PC-3 (cell line): ENCODE data around the gene CFAP97D2. TPM values are rescaled to one million over a fixed set of nuclear protein-coding genes. Genes with fewer than 3 reads are reported as not detected.

Experiments
- ATAC-seq: fragments of 200-7000 bp; cut with Tn5 transposase; 2 replicates; pipeline ENCODE4 v1.9.1; 2020; ENCODE audit warnings: mild to moderate bottlenecking, moderate library complexity
- BruUV-seq: library from RNA; stranded (reverse); fragments of 400-500 nt; replicated peaks from 2 replicates; lab custom pipeline; 2021; lab: Mats Ljungman, UMichigan
- CTCF ChIA-PET: fragments of 300-600 bp; sonication (Branson Sonifier 250); formaldehyde crosslinking; loops from one replicate; lab custom pipeline; 2022; ENCODE audit warnings: antibody characterized with exemption; lab: Charles Lee
- POLR2A ChIA-PET: fragments of 300-600 bp; sonication (Branson Sonifier 250); formaldehyde crosslinking; loops from one replicate; lab custom pipeline; 2022; ENCODE audit warnings: antibody characterized with exemption; ENCODE audit not compliant: unreplicated experiment; lab: Charles Lee
- DNase-seq: peaks from one replicate; pipeline ENCODE4 v3.0.0-alpha.2; 2015
- H2AFZ ChIP-seq: fragments of 300-600 bp; sonication (generic); 2 replicates; pipeline ENCODE4 v1.6.0; 2016; ENCODE audit warnings: antibody characterized with exemption, low read length
- H3F3A ChIP-seq: fragments of 300-600 bp; sonication (generic); one replicate; pipeline ENCODE4 v1.6.0; 2017; ENCODE audit warnings: antibody characterized with exemption, low read length, control low read depth, mild to moderate bottlenecking; ENCODE audit not compliant: unreplicated experiment
- H3K27ac ChIP-seq: fragments of 300-600 bp; sonication (generic); 2 replicates; pipeline ENCODE4 v1.5.1; 2016; ENCODE audit warnings: mild to moderate bottlenecking, low read length
- H3K27me3 ChIP-seq: fragments of 300-600 bp; sonication (generic); 2 replicates; pipeline ENCODE4 v1.6.1; 2016; ENCODE audit warnings: low read length, mixed read lengths
- H3K36me3 ChIP-seq: fragments of 300-600 bp; sonication (generic); 2 replicates; pipeline ENCODE4 v1.6.1; 2016; ENCODE audit warnings: low read depth, mixed run types, low read length, mixed read lengths
- H3K4me1 ChIP-seq: fragments of 300-600 bp; sonication (generic); 2 replicates; pipeline ENCODE4 v1.5.1; 2016; ENCODE audit warnings: low read length; ENCODE audit not compliant: insufficient read depth
- H3K4me2 ChIP-seq: fragments of 300-600 bp; sonication (generic); 2 replicates; pipeline ENCODE4 v1.6.0; 2016; ENCODE audit warnings: low read length
- H3K4me3 ChIP-seq: fragments of 300-600 bp; sonication (generic); 2 replicates; pipeline ENCODE4 v1.5.1; 2016; ENCODE audit warnings: mild to moderate bottlenecking, low read length, mixed read lengths
- H3K79me2 ChIP-seq: fragments of 300-600 bp; sonication (generic); 2 replicates; pipeline ENCODE4 v1.6.1; 2017; ENCODE audit warnings: low read length, mixed read lengths
- H3K9ac ChIP-seq: fragments of 300-600 bp; sonication (generic); 2 replicates; pipeline ENCODE4 v1.6.0; 2016; ENCODE audit warnings: mild to moderate bottlenecking, low read length
- H3K9me2 ChIP-seq: fragments of 300-600 bp; sonication (generic); replicated peaks from 2 replicates; pipeline ENCODE4 v1.6.1; 2016; ENCODE audit warnings: mixed run types, low read length, mixed read lengths
- H3K9me3 ChIP-seq: fragments of 300-600 bp; sonication (generic); 2 replicates; pipeline ENCODE4 v1.6.1; 2016; ENCODE audit warnings: low read length, mixed read lengths
- H4K20me1 ChIP-seq: fragments of 300-600 bp; sonication (generic); 2 replicates; pipeline ENCODE4 v1.6.1; 2016; ENCODE audit warnings: low read length, mixed read lengths
- CTCF ChIP-seq: fragments of 300-600 bp; sonication (generic); conservative IDR thresholded peaks from 2 replicates; pipeline ENCODE4 v1.5.1; 2017; ENCODE audit warnings: antibody characterized with exemption, low read depth, mild to moderate bottlenecking, low read length
- EZH2 ChIP-seq: fragments of 300-600 bp; sonication (generic); IDR thresholded peaks from one replicate; pipeline ENCODE4 v1.6.1; 2017; ENCODE audit warnings: antibody characterized with exemption, mild to moderate bottlenecking, low read length; ENCODE audit not compliant: unreplicated experiment
- EZH2phosphoT487 ChIP-seq: fragments of 300-600 bp; sonication (generic); IDR thresholded peaks from 2 replicates; pipeline ENCODE4 v1.6.1; 2018; ENCODE audit warnings: mild to moderate bottlenecking, antibody characterized with exemption, low read length, borderline replicate concordance
- intact Hi-C: fragments of 100-400 bp; cut with micrococcal nuclease; formaldehyde crosslinking; loops from 2 replicates; pipeline ENCODE4 v1.9.0; 2023
- total RNA-seq: library from RNA; depleted of rRNA; stranded (reverse); fragments of >200 nt; gene quantifications from 2 replicates; pipeline ENCODE4 v1.2.3, GENCODE V29; 2014

The CFAP97D2 gene
- total RNA-seq, 1 experiment from 2014 or later = not detected

- no peak for DNase-seq
- no TSS peak for BruUV-seq
- ChIA-PET CTCF (no interaction called here), POLR2A (no interaction called here)
- ATAC-seq = no peak
- TF ChIP-seq EZH2phosphoT487 = no peak
- intact Hi-C loops = no loop called here
- Histone ChIP-seq H3K27me3 (no peaks in the 10 kb centered on the region), H3K9me2 (no peaks in the 10 kb centered on the region), H3K36me3 (no peaks in the 10 kb centered on the region), H3K27ac (no peak overlapping the region), H2AFZ (no peak overlapping the region), H4K20me1 (no peaks in the 10 kb centered on the region), H3K4me2 (no peak overlapping the region), H3K4me1 (peaks cover under 1% of the 10 kb centered on the region; the same call in 1 of the 2 replicates), H3F3A (no peaks in the 10 kb centered on the region), H3K9me3 (no peaks in the 10 kb centered on the region), H3K4me3 (no peak overlapping the region), H3K79me2 (peaks cover 11% of the 10 kb centered on the region), H3K9ac (no peak overlapping the region)
These were observed 43.3 kb upstream of the CFAP97D2 start for GRCh38 chr13:114135731-114136171.

- Histone ChIP-seq H3K9ac (no peak overlapping the region), H3K4me1 (no peaks in the 10 kb centered on the region), H3K9me3 (no peaks in the 10 kb centered on the region), H3K4me3 (no peak overlapping the region), H3K36me3 (no peaks in the 10 kb centered on the region), H3K4me2 (no peak overlapping the region), H3K27ac (no peak overlapping the region), H3K27me3 (no peaks in the 10 kb centered on the region), H4K20me1 (no peaks in the 10 kb centered on the region), H3K79me2 (peaks cover 4% of the 10 kb centered on the region; the same call in 1 of the 2 replicates), H3K9me2 (no peaks in the 10 kb centered on the region), H3F3A (no peaks in the 10 kb centered on the region), H2AFZ (no peak overlapping the region)
- POLR2A ChIA-PET = no interaction called here
- TF ChIP-seq EZH2phosphoT487 = no peak
- no peak for TF ChIP-seq EZH2
- CTCF ChIA-PET = no interaction called here
- intact Hi-C loops = no loop called here
- BruUV-seq = no TSS peak
- DNase-seq (no peak), ATAC-seq (no peak)
These were observed 42.5 kb upstream of the CFAP97D2 start for GRCh38 chr13:114136576-114136975.

DNA sequence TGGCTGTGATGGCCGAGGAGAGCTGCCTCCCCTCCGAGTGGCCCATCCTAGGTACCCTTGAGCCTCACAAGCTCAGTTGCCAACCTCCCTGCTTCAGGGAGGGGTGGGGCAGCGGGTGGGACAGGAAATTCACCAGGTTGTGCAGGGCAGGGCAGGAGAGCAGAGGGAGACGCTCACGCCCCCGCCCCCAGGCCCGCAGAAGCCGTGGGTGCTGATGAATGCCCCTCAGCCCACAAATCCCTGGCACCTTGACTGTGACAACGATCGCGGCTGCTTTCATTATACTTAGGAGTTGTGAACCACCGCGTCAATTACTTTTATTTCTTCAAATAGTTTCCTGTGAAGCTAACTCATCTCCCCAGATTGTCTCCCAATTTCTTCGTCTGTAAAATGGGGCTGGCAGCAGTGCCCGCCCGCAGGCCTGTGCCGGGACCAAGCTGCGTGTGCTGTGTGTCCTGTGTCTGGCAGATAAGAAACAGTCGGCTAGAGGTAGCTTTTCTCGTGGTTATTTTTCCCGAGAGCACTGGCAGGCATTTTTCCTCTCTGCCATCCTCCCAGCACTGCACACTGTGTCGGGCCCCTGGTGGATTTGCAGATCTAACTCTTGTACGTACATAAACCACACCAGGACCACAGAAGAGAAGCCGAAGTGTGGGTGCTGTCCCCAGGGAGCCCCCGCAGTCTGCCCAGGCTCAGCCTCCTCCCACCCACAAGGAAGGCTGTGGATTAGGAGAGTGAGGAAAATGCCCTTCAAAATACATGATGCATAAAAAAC, 38.7 kb upstream of the CFAP97D2 start:
- Histone ChIP-seq H3K9me3 (no peaks in the 10 kb centered on the region), H3K27me3 (no peaks in the 10 kb centered on the region), H2AFZ (no peak overlapping the region), H3K79me2 (no peaks in the 10 kb centered on the region), H3K9ac (no peak overlapping the region), H4K20me1 (no peaks in the 10 kb centered on the region), H3K4me3 (no peak overlapping the region), H3F3A (no peaks in the 10 kb centered on the region), H3K36me3 (no peaks in the 10 kb centered on the region), H3K4me1 (no peaks in the 10 kb centered on the region), H3K27ac (no peak overlapping the region), H3K4me2 (no peak overlapping the region), H3K9me2 (no peaks in the 10 kb centered on the region)
- ATAC-seq (no peak), DNase-seq (no peak)
- intact Hi-C loops = no loop called here
- TF ChIP-seq CTCF (no peak), EZH2phosphoT487 (no peak), EZH2 (no peak)
- ChIA-PET POLR2A (no interaction called here), CTCF (no interaction called here)
- BruUV-seq = no TSS peak
